Progenitor cell of endocrine pancreas (in vitro differentiated cells): ENCODE data around the gene SQOR. TPM values are rescaled to one million over a fixed set of nuclear protein-coding genes. Genes with fewer than 3 reads are reported as not detected.

Experiments used
- DNase-seq: peaks from one replicate; pipeline ENCODE4 v3.0.0; 2021; ENCODE audit warnings: low spot score; ENCODE audit not compliant: unreplicated experiment
- H3K27ac Mint-ChIP-seq: 2 replicates; pipeline ENCODE4 v1.8.0; 2021; ENCODE audit warnings: mild to moderate bottlenecking, moderate library complexity, mixed read lengths
- H3K27me3 Mint-ChIP-seq: 2 replicates; pipeline ENCODE4 v1.8.0; 2021; ENCODE audit warnings: mixed read lengths
- H3K36me3 Mint-ChIP-seq: 2 replicates; pipeline ENCODE4 v1.8.0; 2022; ENCODE audit warnings: mixed read lengths; ENCODE audit not compliant: insufficient read depth
- H3K4me1 Mint-ChIP-seq: 2 replicates; pipeline ENCODE4 v1.8.0; 2021; ENCODE audit warnings: low read depth, mixed read lengths
- H3K4me3 Mint-ChIP-seq: 2 replicates; pipeline ENCODE4 v1.8.0; 2021; ENCODE audit warnings: low read depth, mild to moderate bottlenecking, moderate library complexity, mixed read lengths
- H3K9me3 Mint-ChIP-seq: 2 replicates; pipeline ENCODE4 v1.8.0; 2021; ENCODE audit warnings: low read depth, mixed read lengths
- total RNA-seq: library from RNA; stranded (reverse); gene quantifications from 2 replicates; pipeline ENCODE4 v1.2.1, GENCODE V29; 2021
- TF ChIP-seq, protein P1 (sequence below): fragments of 200-600 bp; sonication (generic); IDR thresholded peaks from one replicate; pipeline ENCODE4 v1.5.0; 2021; ENCODE audit warnings: antibody characterized with exemption, mild to moderate bottlenecking; ENCODE audit not compliant: unreplicated experiment

The SQOR gene
- total RNA-seq, 1 donor from 2014 or later = 39.3 TPM

DNA sequence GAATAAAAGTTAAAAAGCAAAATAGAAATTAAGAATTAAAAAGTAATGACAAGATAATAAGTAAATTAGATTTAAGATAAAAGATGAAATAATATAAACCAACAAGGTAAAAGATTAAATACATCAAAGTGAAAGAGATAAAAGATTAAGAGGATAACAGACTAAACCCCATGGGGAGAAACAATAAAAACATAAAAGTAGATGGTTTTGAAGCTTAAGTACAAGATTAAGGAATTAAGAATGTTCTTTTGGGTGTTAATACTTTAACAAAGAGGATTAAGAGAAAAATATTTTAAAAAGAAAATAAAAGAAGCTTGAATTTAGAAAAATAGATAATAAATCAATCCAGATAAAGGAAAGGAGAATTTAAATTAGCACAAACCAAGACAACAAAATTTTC lies 85.4 kb downstream of the SQOR start:
- peaks cover 3% of the 10 kb centered on the region for H3K4me1 Mint-ChIP-seq
- H3K9me3 Mint-ChIP-seq = no peaks in the 10 kb centered on the region
- no peak for DNase-seq
- no peak overlapping the region for H3K27ac Mint-ChIP-seq
- no peaks in the 10 kb centered on the region for H3K36me3 Mint-ChIP-seq
- no peaks in the 10 kb centered on the region for H3K27me3 Mint-ChIP-seq
- no peak overlapping the region for H3K4me3 Mint-ChIP-seq
- TF ChIP-seq, protein P1, sequence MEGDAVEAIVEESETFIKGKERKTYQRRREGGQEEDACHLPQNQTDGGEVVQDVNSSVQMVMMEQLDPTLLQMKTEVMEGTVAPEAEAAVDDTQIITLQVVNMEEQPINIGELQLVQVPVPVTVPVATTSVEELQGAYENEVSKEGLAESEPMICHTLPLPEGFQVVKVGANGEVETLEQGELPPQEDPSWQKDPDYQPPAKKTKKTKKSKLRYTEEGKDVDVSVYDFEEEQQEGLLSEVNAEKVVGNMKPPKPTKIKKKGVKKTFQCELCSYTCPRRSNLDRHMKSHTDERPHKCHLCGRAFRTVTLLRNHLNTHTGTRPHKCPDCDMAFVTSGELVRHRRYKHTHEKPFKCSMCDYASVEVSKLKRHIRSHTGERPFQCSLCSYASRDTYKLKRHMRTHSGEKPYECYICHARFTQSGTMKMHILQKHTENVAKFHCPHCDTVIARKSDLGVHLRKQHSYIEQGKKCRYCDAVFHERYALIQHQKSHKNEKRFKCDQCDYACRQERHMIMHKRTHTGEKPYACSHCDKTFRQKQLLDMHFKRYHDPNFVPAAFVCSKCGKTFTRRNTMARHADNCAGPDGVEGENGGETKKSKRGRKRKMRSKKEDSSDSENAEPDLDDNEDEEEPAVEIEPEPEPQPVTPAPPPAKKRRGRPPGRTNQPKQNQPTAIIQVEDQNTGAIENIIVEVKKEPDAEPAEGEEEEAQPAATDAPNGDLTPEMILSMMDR = no peak

DNA sequence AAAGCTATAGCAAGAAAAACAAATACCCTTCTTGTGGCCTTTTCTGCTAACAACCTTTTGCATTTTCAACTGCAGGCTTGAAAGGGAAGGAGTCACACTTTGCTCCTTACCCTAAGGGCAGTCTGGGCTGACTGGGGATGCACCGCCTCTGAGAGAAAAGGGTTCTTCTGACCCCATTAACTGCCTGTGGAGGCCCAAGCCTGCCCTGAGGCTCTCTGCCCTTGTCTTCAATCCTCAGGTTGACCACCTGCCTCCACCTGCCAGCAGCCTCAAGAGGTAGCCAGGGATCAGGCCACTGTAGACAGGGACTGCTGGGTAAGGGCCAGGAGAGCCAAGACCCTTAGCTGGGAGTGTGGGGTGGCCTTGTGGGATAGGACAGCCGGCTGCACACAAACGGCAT lies 93.8 kb downstream of the SQOR start:
- Mint-ChIP-seq H3K9me3 (no peaks in the 10 kb centered on the region), H3K27me3 (no peaks in the 10 kb centered on the region), H3K36me3 (peaks cover 1% of the 10 kb centered on the region), H3K27ac (no peak overlapping the region), H3K4me1 (no peaks in the 10 kb centered on the region), H3K4me3 (no peak overlapping the region)
- no peak for DNase-seq
- TF ChIP-seq, protein P1 = no peak

DNA sequence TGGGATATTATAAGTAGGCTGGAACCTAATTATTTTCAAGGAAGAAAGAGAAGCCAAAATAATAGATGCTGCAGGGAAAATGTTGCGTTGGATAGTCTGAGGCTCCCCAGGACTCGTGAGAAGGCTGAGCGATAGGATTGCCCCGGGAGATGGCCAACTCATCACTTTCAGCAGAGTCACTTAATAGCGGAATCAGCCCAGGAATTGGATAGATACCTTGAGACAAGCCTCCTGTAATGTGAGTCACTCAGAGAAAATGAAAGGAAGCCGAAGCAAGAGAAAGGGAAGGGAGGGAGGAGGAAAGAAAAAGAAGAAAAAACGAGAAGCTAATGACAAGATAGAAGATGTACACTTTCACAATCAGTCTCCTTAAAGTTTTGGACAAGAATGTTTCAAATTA lies 94.3 kb downstream of the SQOR start:
- no peaks in the 10 kb centered on the region for H3K9me3 Mint-ChIP-seq
- H3K27me3 Mint-ChIP-seq = no peaks in the 10 kb centered on the region
- no peak for DNase-seq
- TF ChIP-seq, protein P1 = no peak
- H3K4me1 Mint-ChIP-seq = no peaks in the 10 kb centered on the region
- no peak overlapping the region for H3K27ac Mint-ChIP-seq
- no peak overlapping the region for H3K4me3 Mint-ChIP-seq
- peaks cover 1% of the 10 kb centered on the region for H3K36me3 Mint-ChIP-seq

DNA sequence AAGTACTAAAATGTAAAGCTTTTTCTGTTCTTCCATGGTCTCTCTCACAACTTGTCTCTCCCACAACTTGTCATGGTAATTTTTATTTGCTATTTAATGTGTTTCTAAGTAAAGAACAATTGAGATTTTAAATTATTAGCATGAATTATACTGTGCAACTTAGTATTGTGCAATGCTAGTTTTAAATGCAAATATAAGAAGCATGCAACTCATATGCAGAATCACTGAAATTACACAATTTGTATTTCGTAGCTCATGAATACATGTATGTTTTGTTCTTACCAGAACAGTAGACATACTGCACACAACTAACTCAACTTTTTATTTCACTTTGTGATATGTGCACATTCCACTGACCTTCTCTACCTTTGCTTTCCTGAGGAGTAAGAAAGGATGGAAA lies 96.5 kb downstream of the SQOR start:
- Mint-ChIP-seq H3K27ac (no peak overlapping the region), H3K4me3 (no peak overlapping the region), H3K36me3 (peaks cover 1% of the 10 kb centered on the region), H3K9me3 (no peaks in the 10 kb centered on the region), H3K4me1 (no peaks in the 10 kb centered on the region), H3K27me3 (no peaks in the 10 kb centered on the region)
- no peak for DNase-seq
- TF ChIP-seq, protein P1 = no peak

DNA sequence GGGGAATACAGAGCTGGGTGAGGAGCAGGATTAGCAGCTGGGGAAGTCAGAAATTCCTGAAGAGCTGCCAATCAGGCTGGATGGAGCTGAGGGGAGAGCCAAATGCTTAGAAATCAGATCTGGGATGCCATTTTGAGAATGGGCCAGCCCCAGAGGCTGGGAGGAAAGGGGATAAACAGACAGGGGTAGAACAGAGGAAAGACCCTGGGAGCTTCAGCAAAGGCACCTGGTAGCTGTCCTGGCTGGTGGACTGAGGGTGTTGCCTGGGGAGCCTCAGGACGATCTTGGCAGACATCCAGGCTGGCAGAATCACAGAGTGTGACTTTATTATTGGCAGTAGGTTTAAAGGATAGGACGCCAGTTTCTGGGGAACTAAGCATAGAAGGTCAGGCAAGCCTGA lies 97.8 kb downstream of the SQOR start:
- H3K36me3 Mint-ChIP-seq = peaks cover 1% of the 10 kb centered on the region
- no peaks in the 10 kb centered on the region for H3K4me1 Mint-ChIP-seq
- DNase-seq = no peak
- no peak overlapping the region for H3K27ac Mint-ChIP-seq
- H3K27me3 Mint-ChIP-seq = no peaks in the 10 kb centered on the region
- H3K4me3 Mint-ChIP-seq = no peak overlapping the region
- TF ChIP-seq, protein P1 = no peak
- no peaks in the 10 kb centered on the region for H3K9me3 Mint-ChIP-seq
